GM19238 (cell line): ENCODE data around the gene STON2.
"Not testable (repeated sequence)": the region's sequence is repeated elsewhere in the genome, so short reads cannot be mapped to it uniquely, and the experiment has no call there.

Experiments used
- DNase-seq: peaks from one replicate; pipeline ENCODE4 v3.0.0; 2011; ENCODE audit warnings: low spot score; ENCODE audit not compliant: insufficient read length

Gene STON2

DNA sequence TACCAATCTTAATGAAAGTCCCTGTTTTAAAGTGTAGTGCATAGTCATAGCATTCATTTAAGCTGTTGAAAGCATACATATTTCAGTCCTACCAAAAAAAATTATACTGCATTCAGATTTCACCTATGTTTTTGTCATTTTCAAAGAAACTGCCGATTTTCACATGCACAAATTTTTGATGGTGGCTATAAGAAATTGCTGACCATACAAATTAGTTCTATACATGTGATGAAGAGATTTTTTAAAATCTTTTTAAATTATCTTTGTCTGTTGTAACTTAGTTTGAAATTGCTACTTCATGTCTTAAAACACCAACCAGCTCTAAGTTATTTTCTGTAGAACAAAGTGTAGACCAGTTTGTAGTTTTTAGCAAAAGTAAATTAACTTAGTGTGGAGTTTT is 175.9 kb downstream of the STON2 start:
- DNase-seq, result no peak

DNA sequence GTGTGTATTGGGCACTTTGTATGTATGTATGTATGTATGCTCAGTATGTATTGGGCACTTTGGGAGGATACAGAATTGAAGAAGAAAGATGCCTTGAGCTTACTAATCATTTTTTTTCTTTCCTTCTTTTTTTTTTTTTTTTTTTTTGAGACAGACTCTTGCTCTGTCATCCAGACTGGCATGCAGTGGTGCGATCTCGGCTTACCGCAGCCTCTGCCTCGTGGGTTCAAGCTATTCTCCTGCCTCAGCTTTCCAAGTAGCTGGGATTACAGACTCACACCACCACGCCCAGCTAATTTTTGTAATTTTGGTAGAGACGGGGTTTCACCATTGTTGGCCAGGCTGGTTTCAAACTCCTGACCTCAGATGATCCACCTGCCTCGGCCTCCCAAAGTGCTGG is 176.3 kb downstream of the STON2 start:
- DNase-seq, result not testable (repeated sequence)

DNA sequence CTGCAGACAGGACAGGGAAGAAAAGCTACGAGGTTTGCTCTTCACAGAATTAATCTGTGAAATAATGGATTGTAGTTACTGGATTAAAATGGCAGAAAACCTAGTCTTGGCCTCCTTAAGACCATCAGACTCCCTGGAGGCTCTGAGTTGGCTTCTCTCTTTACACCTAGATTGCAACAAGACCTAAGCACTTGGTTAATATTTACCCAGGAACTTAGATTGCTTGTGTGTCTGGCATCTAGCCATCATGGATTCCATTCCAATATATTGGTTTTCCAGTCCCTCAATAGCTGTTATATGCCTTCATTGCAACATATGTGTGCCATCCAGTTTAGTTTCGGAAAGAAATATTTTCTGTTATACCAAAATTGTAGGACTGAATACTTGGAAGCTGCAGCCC is 177.4 kb downstream of the STON2 start:
- no peak for DNase-seq

DNA sequence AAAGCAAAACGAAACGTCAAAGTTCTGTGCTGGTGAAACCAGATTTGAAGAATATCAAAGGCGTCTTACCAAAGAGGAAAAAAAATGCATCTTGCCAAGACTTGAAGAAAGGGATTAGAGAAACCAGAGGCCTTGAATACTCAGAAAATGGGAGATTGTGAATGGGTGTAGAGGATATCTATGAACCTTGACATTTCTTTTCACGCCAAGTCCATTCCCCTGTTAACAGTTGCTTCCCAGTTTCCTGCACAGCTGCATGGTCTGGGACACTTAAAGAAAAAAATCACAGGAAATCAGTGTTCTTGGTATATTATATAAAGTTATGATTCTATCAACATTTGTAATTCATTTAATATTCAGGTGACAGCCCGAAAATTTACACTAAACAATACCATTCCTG is 178.0 kb downstream of the STON2 start:
- DNase-seq, result no peak

DNA sequence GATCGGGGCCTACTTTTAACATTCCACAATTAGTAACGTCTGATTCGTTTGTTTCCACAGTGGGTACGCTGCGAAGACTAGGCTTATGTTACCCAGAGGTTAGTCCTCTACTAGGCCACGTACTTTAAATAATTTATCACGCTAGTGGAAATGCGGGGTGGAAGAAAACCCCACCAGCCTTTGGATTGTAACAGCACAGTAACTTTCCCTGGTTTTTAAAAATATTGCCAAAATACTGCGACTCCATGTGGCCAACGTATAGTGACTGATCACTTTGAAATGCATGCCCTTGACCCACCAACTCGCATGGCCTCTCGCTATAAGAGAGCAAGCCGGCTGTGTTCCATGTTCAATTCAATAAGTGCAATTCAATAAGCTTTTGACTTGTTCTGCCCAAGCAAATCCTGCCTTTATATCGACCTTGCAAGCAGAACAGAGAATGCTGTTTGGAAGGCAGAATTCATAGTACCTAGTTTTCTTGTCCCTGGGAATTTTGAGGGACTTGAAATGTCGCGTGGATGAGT is 178.5 kb downstream of the STON2 start:
- no peak for DNase-seq

DNA sequence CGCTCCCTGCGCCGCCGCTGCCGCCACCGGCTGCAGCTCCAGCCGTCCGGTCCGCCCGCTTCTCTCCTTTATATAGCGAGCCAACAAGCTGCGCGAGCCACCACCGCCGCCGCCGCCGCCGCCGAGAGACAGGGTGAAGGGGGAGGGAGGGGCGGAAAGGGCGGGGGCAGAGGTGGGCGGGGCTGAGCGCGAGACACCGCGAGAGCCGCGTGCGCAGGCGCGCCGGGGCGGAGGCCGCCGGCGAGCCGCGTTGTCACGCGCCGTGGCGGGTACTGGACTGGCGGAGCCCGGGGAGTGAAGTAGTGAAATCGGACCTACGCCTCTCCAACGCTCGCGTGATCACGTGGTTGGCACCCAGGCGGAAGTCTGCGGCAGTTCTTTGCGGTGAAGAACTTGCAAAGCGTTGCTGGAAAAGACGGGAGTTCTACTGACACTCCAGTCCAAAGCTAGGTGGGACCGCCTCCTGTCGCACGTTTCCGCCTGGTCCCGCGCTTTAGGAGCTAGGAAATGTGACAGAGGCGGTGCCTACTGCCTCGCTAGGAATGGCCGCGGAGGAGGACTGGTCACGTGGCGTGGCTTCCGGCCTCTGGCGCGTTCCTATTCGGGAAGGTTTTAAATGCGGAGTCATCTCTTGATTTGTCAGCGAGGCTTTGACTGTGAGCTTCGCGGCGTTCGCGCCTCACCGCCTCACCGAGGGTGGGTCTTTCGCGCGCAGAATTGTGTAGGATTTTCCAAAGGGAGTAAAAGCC is 179.1 kb downstream of the STON2 start, which contains the start of gene GTF2A1:
Gene GTF2A1, minus strand, starts transcription at position 130 of the 749 bp plus-strand sequence. CDS start 441 bp downstream, outside the sequence.
- peak; percentile 74 for DNase-seq

DNA sequence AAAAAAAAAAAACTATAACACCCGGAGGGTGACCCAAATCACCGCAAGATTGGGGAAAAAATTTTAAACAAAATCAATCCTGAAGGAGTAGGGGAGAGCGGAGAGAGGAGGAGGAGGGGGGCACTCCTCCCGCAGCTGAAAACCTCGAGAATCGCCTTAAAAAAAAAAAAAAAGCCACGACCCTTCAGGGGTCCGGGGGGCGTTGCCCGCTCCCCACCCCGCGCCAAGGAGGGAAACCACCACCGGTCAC is 179.6 kb downstream of the STON2 start:
- DNase-seq, result no peak

DNA sequence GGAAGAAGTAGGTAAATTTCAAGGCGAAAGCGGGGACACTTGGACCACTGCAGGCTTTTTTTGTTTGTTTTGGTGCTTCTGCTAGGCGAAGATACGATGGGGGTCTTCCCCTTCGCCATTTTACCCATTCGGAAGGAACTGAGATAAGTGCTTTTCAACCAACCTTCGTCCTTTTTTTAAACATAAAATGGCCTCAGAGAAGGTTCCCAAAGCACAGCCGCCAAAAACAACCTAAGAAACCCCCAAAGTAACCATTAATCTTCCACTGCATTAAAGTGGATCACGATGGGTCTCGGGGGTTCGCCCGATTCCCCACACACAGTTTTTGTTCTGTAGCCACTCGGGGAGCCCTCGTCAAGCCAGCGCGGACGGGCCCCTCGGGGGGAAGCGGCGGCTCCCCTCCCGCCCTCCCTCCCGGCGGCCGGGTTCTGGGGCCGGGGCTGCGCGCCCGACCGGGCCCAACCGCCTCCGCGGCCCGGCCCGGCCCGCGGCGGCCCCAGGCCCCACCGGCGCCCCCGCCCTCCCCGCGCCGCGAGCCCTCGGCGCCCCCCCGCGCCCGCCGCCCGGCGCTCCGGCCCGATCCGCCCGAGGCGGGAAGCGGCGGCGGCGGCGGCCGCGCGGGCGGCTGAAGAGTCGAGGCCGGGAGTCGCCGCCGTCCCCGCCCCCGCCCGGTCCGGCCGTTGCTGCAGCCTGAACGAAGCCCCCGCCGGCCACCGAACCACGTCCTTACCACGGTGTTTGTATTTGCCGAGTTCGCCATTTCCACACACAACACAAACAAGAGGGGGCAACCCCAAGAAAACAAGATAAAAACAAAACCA is 180.2 kb downstream of the STON2 start:
- peak; percentile 25 for DNase-seq

DNA sequence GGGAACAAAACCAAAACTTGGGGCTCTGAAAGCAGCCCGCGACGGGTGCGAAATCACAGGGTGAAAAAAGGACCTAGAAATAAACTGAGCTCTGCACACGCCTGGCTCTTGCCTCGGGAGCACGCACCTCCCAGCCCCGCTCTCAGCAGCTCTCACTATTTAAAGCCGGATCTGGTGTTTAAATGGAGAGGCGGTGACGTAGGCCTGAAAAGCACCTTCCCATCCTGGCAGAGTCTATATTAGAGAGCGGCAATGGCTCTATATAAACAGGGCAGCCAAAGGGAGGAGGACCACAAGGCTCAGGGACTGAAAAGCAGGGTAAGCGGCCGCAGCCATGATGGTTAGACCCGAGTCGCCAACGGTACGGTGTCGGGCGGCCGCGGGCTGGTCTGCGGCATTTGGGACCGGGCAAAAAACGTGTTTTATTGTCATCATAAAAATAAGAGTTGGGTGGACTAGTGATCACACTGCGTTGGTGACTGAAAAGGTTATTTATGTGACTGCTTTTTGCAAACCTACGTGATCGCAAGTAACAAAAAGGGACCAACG is 180.8 kb downstream of the STON2 start:
- DNase-seq, result peak; percentile 65

DNA sequence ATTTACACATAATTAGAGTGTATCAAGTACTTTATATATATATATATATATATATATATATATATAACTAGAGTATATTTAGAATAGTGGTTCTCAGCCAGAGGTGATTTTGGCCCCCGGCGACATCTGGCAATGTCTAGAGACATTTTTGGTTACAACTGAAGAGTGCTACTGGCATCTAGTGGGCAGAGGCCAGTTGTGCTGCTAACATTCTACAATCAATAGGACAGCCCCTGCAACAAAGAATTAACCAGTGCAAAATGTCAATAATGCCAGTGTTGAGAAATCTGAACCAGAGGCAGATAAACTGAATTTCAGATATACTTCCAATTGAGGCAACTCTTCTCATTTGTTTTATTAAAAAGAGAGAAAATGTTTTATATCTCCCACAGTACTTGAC is 188.3 kb downstream of the STON2 start:
- no peak for DNase-seq
